GM19395 (cell line): ENCODE data around the gene RALGAPB.
"Not testable (repeated sequence)": the region's sequence is repeated elsewhere in the genome, so short reads cannot be mapped to it uniquely, and the experiment has no call there.

Experiments used
- ATAC-seq: cut with Tn5 transposase; IDR thresholded peaks from one replicate; pipeline ENCODE4 v1.9.1; 2021; ENCODE audit warnings: mild to moderate bottlenecking, moderate library complexity; ENCODE audit not compliant: unreplicated experiment

The RALGAPB gene

DNA sequence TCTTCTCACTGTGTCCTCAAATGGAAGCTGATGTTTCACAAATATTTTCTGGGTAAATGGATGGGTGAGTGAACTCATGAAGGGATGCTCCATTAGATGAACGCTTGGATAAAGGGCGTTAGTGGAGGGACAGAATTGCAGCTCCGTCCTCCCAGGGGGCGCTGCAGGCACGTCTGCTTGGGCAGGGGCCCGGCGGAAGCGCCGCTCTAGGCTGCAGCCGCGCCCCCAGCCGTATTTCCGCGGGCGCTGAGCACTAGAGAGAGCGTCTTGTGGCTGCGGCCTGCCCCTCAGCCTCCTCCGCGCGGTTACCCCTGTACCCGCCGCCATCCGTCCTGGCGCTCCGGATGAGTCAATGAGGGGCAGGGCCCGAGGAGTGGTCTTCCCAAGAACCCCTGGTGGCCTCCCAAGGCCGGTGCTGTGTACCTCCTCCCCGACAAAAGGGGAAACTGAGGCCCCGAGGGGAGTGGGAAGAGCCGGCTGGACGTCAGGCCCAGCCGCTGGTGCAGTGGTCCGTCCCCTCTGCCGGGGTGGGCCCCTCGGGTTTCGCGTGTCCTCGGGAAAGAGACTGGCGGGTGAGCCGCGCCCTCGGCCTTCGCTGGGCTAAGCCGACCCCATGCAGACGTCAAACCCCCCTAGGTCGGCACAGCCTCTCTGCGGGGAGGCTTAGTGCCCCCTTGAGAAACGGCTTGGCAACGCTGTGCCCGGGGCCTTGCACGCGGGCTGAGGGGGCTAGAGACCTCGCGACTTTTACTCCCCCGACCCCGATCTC is 26.0 kb upstream of the RALGAPB start:
- ATAC-seq: peak; percentile 87

DNA sequence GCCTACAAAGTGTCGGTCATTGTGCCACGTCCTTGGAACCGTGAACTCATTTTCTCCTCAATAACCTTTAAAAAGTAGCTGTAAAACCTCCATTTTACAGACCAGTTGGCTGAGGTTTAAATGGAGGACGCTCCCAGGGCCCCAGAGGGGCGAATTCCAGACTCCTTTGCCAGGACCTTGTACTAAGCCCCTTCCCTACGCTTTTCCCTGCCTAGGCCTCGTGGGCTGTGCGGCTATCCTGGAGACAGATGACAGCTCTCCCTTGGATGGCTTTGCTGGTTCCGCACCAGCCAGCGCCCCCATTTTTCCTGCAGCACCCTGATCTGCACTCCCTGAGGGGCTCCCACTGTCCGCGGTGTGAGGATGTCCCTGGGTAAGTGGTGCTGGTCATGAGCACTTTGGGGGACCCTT is 25.4 kb upstream of the RALGAPB start:
- no peak for ATAC-seq

GRCh38 chr20:38447931-38448675 is 24.5 kb upstream of the RALGAPB start:
- no peak for ATAC-seq

DNA sequence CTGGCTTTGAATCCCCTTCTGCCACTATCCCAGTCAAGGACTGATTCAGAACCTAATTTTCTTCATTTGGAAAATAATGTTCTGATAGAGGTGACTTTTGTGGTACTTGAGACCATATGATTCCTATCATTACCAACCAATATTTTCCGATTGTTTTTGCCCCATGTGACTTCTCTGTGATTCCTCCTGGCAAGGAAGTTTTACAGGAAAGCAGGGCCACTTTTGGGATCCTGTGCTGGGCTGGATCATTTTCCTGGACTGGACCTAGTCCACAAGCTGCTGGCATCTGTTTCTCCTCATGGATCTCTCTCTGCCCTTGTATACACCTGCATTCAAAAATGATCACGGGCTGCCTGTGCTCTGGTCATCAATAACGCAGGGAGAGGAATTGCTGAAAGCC is 23.6 kb upstream of the RALGAPB start:
- no peak for ATAC-seq

DNA sequence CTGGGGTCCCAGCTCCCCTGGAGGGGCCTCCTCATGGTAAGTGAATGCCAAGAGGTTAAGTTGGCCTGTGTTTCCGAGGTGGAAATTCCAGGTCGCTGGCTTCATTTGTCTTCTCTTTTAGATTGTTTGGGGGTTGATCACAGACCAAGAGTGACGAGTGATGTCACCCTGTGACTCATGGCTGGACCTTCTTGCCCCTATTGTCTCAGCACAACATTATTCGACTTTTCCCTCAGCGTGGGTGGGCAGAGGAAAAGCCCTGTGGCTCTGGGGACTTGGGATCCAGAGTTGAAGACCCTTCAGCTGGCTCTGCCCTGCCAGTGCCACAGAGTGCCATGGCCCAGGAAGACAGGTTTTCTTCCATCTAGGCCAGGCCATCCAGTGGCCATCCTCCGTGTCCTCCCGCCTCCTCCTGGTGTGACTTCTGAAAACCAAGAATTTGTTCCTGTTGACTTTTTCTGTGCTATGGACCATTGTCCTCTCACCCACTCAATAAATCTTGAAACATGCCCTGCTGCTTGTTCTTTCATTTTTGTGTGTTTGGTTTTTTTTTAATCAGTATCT is 22.1 kb upstream of the RALGAPB start:
- ATAC-seq: no peak

DNA sequence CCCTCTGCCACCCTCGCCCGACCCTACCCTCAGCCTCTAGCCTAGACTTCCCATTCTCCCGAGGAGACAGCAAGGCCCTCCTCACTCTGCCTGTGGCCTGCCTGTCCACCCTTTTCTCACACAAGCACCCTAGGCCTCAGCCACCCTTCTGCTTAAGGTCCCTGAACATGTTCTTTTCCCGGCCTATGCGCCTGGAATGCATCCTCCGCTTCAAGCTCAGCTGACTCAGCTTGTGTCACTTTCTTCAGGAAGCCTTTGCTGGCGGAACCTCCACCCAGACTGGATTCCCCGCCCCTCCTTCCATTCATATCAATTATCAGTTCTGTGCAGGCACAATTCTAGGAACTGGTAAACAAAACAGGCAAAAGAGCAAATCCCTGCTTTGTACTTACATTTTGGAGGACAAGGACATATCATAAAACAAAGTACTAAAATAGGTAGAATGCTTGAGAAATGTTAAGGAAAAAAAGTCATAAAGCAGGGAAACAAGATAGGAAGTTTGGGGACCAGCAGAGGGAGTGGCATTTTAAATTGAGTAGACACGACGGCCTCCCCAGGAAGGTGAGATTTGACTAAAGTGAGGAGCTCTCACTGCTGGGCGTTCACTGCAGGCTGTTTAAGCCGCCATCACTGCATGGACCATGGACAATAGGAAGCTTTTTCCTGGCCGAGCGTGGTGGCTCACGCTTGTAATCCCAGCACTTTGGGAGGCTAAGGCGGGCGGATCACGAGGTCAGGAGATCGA is 19.6 kb upstream of the RALGAPB start:
- ATAC-seq: no peak

DNA sequence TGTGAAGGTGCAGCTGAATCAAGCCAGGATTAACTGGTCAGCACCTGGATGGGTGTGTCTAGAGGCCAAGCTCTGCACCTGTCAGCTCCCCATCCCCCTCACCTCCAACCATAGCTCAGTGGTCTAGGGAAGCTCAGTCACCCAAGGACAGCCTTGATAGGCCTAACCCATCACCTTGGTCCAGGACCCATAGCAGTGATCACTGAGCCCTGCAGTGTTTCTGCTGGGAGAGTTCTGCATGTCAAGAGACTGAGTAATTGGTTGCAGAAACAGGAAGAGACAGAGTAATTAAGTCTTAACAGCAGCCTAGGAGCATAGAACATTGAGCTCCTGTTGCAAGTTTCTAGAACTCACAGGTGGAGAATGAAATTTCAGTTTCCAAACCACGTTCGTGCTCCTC is 18.7 kb upstream of the RALGAPB start:
- peak; percentile 86 for ATAC-seq

DNA sequence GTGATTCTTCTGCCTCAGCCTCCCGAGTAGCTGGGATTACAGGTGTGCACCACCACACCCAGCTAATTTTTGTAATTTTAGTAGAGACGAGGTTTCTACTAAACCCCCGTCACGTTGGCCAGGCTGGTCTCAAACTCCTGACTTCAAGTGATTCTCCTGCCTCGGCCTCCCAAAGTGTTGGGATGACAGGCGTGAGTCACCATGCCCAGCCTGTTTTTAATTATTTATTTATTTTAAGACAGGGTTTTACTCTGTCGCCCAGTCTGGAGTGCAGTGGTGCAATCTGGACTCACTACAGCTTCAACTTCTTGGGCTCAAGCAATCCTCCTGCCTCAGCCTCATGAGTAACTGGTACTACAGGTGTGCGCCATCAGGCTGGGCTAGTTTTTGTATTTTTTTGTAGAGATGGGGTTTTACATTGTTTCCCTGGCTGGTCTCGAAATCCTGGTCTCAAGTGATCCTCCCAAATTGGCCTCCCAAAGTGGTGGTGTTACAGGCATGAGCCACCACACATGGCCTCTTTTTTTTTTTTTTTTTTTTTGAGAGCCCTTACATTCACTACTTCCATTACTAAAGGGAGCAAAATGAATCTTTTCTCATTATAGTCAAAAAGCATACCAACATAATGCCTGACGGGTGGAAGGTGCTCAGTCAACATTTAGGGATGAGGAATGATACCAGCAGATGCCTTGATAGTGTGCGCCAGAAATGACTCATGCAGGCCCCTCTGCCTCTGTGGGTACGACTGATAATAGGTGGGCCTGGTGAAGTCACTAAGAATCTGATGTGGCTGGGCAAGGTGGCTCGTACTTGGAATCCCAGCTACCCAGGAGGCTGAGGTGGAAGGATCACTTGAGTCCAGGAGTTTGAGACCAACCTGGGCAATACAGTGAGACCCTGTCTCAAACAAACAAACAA is 17.8 kb upstream of the RALGAPB start:
- no peak for ATAC-seq

DNA sequence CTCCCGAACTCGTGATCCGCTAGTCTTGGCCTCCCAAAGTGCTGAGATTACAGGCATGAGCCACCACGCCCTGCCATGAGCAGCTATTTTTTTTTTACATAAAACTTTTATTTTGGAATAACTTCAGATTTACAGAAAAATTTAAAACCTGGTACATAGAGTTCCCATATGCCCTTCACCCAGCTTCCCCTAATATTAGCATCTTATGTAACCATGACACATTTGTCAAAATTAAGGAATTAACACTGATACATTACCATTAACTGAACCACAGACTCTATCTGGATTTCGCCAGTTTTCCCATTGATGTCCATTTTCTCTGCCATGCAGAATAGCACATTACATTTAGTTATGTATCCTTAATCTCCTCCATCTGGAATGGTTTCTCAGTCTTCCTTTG is 14.3 kb upstream of the RALGAPB start:
- no peak for ATAC-seq

DNA sequence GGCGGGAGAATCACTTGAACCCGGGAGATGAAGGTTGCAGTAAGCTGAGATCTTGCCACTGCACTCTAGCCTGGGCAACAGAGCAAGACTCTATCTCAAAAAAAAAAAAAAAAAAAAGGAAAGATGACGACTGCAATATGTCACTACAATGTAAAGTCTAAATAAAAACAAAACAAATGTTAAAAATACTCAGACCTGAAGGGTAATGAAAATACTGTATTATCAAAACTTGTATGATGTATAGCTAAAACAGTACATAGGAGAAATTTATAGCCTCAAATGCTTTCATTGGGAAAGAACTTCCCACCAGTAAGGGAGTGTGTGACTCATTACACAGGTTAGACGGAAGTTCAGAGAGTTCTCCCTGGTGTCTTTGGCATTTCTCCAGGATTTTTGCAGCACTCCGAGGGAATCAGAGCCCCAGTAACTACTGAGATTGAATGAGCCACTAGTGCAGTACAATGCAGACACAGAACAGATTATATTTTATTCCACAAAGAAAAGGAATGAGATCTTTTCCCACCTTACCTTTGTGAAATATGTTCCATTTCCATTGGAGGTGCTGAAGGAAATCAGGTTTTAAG is 12.5 kb upstream of the RALGAPB start:
- ATAC-seq: no peak

- not testable (repeated sequence) for ATAC-seq
Observed at GRCh38 chr20:38460631-38461030, 12.0 kb upstream of the RALGAPB start.

DNA sequence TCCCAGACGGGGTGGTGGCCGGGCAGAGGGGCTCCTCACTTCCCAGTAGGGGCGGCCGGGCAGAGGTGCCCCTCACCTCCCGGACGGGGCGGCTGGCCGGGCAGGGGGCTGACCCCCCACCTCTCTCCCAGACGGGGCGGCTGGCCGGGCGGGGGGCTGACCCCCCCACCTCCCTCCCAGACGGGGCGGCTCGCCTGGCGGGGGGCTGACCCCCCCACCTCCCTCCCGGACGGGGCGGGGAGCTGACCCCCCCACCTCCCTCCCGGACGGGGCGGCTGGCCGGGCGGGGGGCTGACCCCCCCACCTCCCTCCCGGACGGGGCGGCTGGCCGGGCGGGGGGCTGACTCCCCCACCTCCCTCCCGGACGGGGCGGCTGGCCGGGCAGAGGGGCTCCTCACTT is 11.5 kb upstream of the RALGAPB start:
- ATAC-seq: not testable (repeated sequence)

- not testable (repeated sequence) for ATAC-seq
Observed at GRCh38 chr20:38461569-38461968, 11.1 kb upstream of the RALGAPB start.

GRCh38 chr20:38466171-38466570 is 6.5 kb upstream of the RALGAPB start:
- ATAC-seq: no peak

DNA sequence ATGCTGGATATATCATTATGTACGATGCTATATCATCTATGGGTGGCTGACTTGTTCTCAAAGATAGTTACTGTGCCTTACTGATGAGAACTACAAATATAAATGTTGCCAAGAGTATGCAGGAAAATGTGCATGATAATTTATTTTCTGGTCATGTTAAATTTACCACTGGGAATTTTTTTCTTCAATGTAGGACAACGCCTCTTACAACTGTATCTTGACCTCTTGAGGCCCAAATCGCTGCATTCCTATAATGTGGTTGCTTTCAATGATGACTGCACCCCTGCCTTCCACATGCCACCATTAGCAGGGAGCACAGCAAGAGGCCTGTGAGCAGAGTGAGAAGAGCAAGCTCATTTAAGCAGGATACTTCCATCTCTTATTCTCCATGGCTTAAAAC is 5.7 kb upstream of the RALGAPB start:
- ATAC-seq: no peak

- no peak for ATAC-seq
Observed at GRCh38 chr20:38471245-38471644, 1.4 kb upstream of the RALGAPB start.

GRCh38 chr20:38471987-38472512 is 593 bp upstream of the RALGAPB start:
- ATAC-seq: peak; percentile 9

GRCh38 chr20:38473367-38473795 is 738 bp downstream of the RALGAPB start:
- ATAC-seq: no peak

DNA sequence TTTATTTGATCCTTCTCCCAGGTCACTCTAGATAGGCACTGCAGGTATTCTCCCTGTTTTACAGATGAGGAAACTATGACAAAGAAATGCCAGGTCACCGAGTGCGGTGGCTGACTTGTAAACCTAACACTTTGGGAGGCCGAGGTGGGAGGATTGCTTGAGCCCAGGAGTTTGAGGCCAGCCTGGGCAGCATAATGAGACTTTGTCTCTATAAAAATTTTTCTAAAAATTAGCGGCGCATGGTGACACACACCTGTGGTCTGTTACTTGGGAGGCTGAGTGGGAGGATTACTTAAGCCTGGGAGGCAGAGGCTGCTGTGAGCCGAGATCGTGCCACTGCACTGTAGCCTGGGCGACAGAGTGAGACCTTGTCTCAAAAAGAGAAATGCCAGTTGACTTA is 5.1 kb downstream of the RALGAPB start:
- no peak for ATAC-seq

DNA sequence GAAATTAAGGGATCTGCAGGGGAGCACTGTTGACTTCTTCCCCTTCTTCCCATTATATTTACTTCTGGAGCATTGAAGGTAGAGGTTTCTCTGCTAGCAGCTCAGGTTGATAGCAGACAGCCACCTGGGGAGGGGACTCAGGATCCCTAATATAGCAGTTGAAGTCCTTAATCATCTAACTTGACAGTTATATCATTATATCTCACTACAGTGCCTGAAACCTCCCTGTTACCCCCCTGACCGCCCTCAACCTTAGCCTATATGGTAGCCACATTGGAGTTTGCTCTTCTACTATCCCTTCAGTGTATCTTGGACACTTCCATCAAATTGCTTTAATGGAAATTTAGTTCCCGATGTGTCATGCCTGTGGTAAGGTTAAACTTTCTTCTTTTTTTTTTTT is 7.0 kb downstream of the RALGAPB start:
- no peak for ATAC-seq
